Tibial nerve (tissue), 3 donors: ENCODE measurements around the gene CLEC16A.

Experiments
- CTCF ChIP-seq, 5 experiments: fragments of 200-600 bp in 3 of 5; fragments of 450-650 bp in 2 of 5; sonication (generic) in 3 of 5; IDR thresholded peaks; one replicate each; pipeline ENCODE4 v1.5.1; 2016 to 2019; ENCODE audit warnings: antibody characterized with exemption in 5 of 5, mild to moderate bottlenecking in 3 of 5, moderate library complexity in 2 of 5
- POLR2A ChIP-seq, 2 donors: fragments of 450-650 bp; IDR thresholded peaks; one replicate each; pipeline ENCODE4 v1.6.1; 2017; ENCODE audit warnings: antibody characterized with exemption in 2 of 2, mild to moderate bottlenecking in 2 of 2, moderate library complexity in 2 of 2

- TF ChIP-seq CTCF (IDR thresholded peaks at IDR 0.05): no peak
- TF ChIP-seq POLR2A (IDR thresholded peaks at IDR 0.05): no peak
Observed at GRCh38 chr16:11091021-11091785, 146.8 kb downstream of the CLEC16A start.
